BJ (cell line): Measurements from ENCODE around the gene PGS1. TPM values are rescaled to one million over a fixed set of nuclear protein-coding genes. Genes with fewer than 3 reads are reported as not detected.

Experiments
- CTCF ChIA-PET: fragments of 350-600 bp; formaldehyde crosslinking; extraction: SDS; loops from one replicate; lab custom pipeline; 2021; ENCODE audit warnings: antibody characterized with exemption, inconsistent platforms; lab: Yijun Ruan, JAX
- POLR2A ChIA-PET: fragments of 300-600 bp; sonication (Branson Sonifier 250); formaldehyde crosslinking; extraction: SDS; loops from one replicate; lab custom pipeline; 2021; ENCODE audit warnings: antibody characterized with exemption; lab: Charles Lee
- DNase-seq: peaks from one replicate; pipeline ENCODE4 v3.0.0-alpha.2; 2011; ENCODE audit warnings: low read depth
- H3K27me3 ChIP-seq: 2 replicates; pipeline ENCODE4 v1.6.0; 2011; ENCODE audit warnings: low read length; ENCODE audit not compliant: control insufficient read depth, insufficient read depth
- H3K36me3 ChIP-seq: 2 replicates; pipeline ENCODE4 v1.5.1; 2011; ENCODE audit warnings: low read length; ENCODE audit not compliant: control insufficient read depth, insufficient read depth
- H3K4me3 ChIP-seq: 2 replicates; pipeline ENCODE4 v1.5.1; 2011; ENCODE audit warnings: low read depth, mild to moderate bottlenecking, control low read depth, low read length
- CTCF ChIP-seq: IDR thresholded peaks from 2 replicates; pipeline ENCODE4 v1.5.1; 2011; ENCODE audit warnings: low read depth, mild to moderate bottlenecking, control low read depth, inconsistent platforms, low read length, moderate library complexity; ENCODE audit not compliant: insufficient read depth
- polyA plus RNA-seq: library from polyadenylated mRNA; depleted of rRNA; stranded (reverse); fragments of >200 nt; gene quantifications from 2 replicates; pipeline ENCODE4 v1.2.3, GENCODE V29; 2011

PGS1 gene
- polyA plus RNA-seq, 1 experiment: 37.7 TPM

GRCh38 chr17:78377858-78378224, 608 bp upstream of the PGS1 start:
- POLR2A ChIA-PET: no interaction called here

GRCh38 chr17:78379131-78379491, 662 bp downstream of the PGS1 start:
- no peaks in the 10 kb centered on the region for H3K27me3 ChIP-seq
- peak overlapping the region; percentile 92 for H3K4me3 ChIP-seq
- POLR2A ChIA-PET: interaction anchor here (0.6 kb wide), 1 partner anchor 1662 kb away, joined by 3 read pairs; no protein-coding TSS in a partner anchor
- no peak for DNase-seq
- no peak for TF ChIP-seq CTCF
- CTCF ChIA-PET: interaction anchor here (1.4 to 8.3 kb wide), 2 partner anchors 17 to 43 kb away, joined by 5 to 57 read pairs; partner anchors contain the start of gene SOCS3
- H3K36me3 ChIP-seq: no peaks in the 10 kb centered on the region

More at GRCh38 chr17:78377858-78378224, 608 bp upstream of the PGS1 start:
- no peaks in the 10 kb centered on the region for H3K36me3 ChIP-seq
- no peak for TF ChIP-seq CTCF
- H3K4me3 ChIP-seq: peak overlapping the region; percentile 92
- DNase-seq: no peak
- H3K27me3 ChIP-seq: no peaks in the 10 kb centered on the region
- CTCF ChIA-PET: interaction anchor here (1.1 to 8.3 kb wide), 3 partner anchors 14 to 44 kb away, joined by 4 to 57 read pairs (median 5); partner anchors contain the start of gene SOCS3

GRCh38 chr17:78380370-78380769, 1.9 kb downstream of the PGS1 start:
- ChIA-PET CTCF (no interaction called here), POLR2A (no interaction called here)
- Histone ChIP-seq H3K36me3 (peaks cover 3% of the 10 kb centered on the region), H3K27me3 (no peaks in the 10 kb centered on the region), H3K4me3 (no peak overlapping the region)
- no peak for TF ChIP-seq CTCF
- DNase-seq: no peak

GRCh38 chr17:78381601-78382232, 3.3 kb downstream of the PGS1 start:
- TF ChIP-seq CTCF: no peak
- Histone ChIP-seq H3K27me3 (no peaks in the 10 kb centered on the region), H3K4me3 (no peak overlapping the region), H3K36me3 (peaks cover 5% of the 10 kb centered on the region)
- POLR2A ChIA-PET: no interaction called here
- CTCF ChIA-PET: interaction anchor here (0.8 to 1.7 kb wide), 7 partner anchors 9 to 41 kb away, joined by 3 to 7 read pairs (median 5); no protein-coding TSS in a partner anchor
- DNase-seq: no peak

GRCh38 chr17:78383725-78384471, 5.4 kb downstream of the PGS1 start:
- Histone ChIP-seq H3K36me3 (peaks cover 5% of the 10 kb centered on the region), H3K4me3 (no peak overlapping the region), H3K27me3 (no peaks in the 10 kb centered on the region)
- no peak for TF ChIP-seq CTCF
- ChIA-PET CTCF (interaction anchor here (0.7 to 1.3 kb wide), 4 partner anchors 22 to 325 kb away, joined by 3 to 4 read pairs (median 3); no protein-coding TSS in a partner anchor), POLR2A (interaction anchor here (0.7 kb wide), 1 partner anchor 34 kb away, joined by 3 read pairs; no protein-coding TSS in a partner anchor)
- peak; percentile 96 for DNase-seq
